ENCODE measurements around the gene ABI3BP.

ABI3BP gene

GRCh38 chr3:100891033-100891432 lies 102.2 kb downstream of the ABI3BP start:
- DNase-seq (ENCODE audit: low spot score), result peak; percentile 52

GRCh38 chr3:100888881-100889280 lies 104.3 kb downstream of the ABI3BP start:
- no peak for DNase-seq (ENCODE audit: low spot score)

GRCh38 chr3:100882571-100882984 lies 110.6 kb downstream of the ABI3BP start:
- peak; percentile 25 for DNase-seq (ENCODE audit: low spot score)

- DNase-seq (ENCODE audit: low spot score), result no peak
Observed at GRCh38 chr3:100880845-100881244, 112.4 kb downstream of the ABI3BP start.

- DNase-seq (ENCODE audit: low spot score), result no peak
Observed at GRCh38 chr3:100880072-100880471, 113.1 kb downstream of the ABI3BP start.

GRCh38 chr3:100879195-100879810 lies 113.9 kb downstream of the ABI3BP start:
- DNase-seq (ENCODE audit: low spot score), result no peak

GRCh38 chr3:100877286-100877685 lies 115.9 kb downstream of the ABI3BP start:
- no peak for DNase-seq (ENCODE audit: low spot score)

GRCh38 chr3:100875239-100875638 lies 118.0 kb downstream of the ABI3BP start:
- DNase-seq (ENCODE audit: low spot score), result peak; percentile 74

- no peak for DNase-seq (ENCODE audit: low spot score)
Observed at GRCh38 chr3:100873611-100874010, 119.6 kb downstream of the ABI3BP start.

- DNase-seq (ENCODE audit: low spot score), result no peak
Observed at GRCh38 chr3:100871306-100871705, 121.9 kb downstream of the ABI3BP start.

GRCh38 chr3:100869787-100870186 lies 123.4 kb downstream of the ABI3BP start:
- no peak for DNase-seq (ENCODE audit: low spot score)

- DNase-seq (ENCODE audit: low spot score), result no peak
Observed at GRCh38 chr3:100868894-100869293, 124.3 kb downstream of the ABI3BP start.

GRCh38 chr3:100868096-100868495 lies 125.1 kb downstream of the ABI3BP start:
- no peak for DNase-seq (ENCODE audit: low spot score)

GRCh38 chr3:100865442-100865841 lies 127.8 kb downstream of the ABI3BP start:
- no peak for DNase-seq (ENCODE audit: low spot score)

GRCh38 chr3:100864471-100865250 lies 128.6 kb downstream of the ABI3BP start:
- DNase-seq (ENCODE audit: low spot score), result peak; percentile 9

GRCh38 chr3:100857863-100858262 lies 135.4 kb downstream of the ABI3BP start:
- no peak for DNase-seq (ENCODE audit: low spot score)

GRCh38 chr3:100856821-100857220 lies 136.4 kb downstream of the ABI3BP start:
- DNase-seq (ENCODE audit: low spot score), result no peak

- no peak for DNase-seq (ENCODE audit: low spot score)
Observed at GRCh38 chr3:100852840-100853239, 140.4 kb downstream of the ABI3BP start.

- no peak for DNase-seq (ENCODE audit: low spot score)
Observed at GRCh38 chr3:100850701-100851100, 142.5 kb downstream of the ABI3BP start.

GRCh38 chr3:100850156-100850555 lies 143.1 kb downstream of the ABI3BP start:
- DNase-seq (ENCODE audit: low spot score), result no peak

GRCh38 chr3:100844063-100844936 lies 148.9 kb downstream of the ABI3BP start:
- peak; percentile 83 for DNase-seq (ENCODE audit: low spot score)

- no peak for DNase-seq (ENCODE audit: low spot score)
Observed at GRCh38 chr3:100838157-100838556, 155.1 kb downstream of the ABI3BP start.

GRCh38 chr3:100836661-100837060 lies 156.6 kb downstream of the ABI3BP start:
- DNase-seq (ENCODE audit: low spot score), result no peak
